ENCODE measurements around the gene FGFR2.

FGFR2 gene

DNA sequence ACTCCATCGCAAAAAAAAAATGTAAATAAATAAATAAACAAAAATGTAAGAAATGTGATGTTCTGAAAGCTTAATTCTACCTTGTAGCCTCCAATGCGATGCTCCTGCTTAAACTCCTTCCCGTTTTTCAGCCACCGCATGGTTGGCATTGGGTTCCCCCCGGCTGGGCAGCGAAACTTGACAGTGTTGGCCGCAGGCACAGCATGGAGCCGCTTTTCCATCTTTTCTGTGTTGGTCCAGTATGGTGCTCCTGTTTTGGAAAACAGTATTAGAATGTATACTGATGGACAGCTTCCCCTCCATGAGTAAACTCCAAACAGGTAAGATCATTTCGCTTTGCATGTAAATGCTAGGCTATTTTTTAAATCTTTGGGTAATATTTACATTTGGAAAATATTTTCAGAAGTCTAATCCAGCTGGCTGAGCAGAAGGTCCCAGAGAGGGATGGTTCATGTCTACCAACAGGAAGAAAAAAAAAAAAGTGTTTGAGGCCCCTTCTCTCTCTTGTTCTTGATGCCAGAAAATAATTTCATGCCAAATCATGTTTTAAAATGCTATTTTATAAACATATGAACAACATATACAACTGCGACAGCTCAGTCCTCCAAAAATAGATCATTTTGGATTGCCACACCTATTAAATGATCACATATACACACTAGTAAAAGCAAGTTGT, 46.9 kb downstream of the FGFR2 start:
- no peak for DNase-seq

- DNase-seq: no peak
Observed at GRCh38 chr10:121544301-121544869, 53.9 kb downstream of the FGFR2 start.

- DNase-seq: no peak
Observed at GRCh38 chr10:121543545-121543944, 54.7 kb downstream of the FGFR2 start.

DNA sequence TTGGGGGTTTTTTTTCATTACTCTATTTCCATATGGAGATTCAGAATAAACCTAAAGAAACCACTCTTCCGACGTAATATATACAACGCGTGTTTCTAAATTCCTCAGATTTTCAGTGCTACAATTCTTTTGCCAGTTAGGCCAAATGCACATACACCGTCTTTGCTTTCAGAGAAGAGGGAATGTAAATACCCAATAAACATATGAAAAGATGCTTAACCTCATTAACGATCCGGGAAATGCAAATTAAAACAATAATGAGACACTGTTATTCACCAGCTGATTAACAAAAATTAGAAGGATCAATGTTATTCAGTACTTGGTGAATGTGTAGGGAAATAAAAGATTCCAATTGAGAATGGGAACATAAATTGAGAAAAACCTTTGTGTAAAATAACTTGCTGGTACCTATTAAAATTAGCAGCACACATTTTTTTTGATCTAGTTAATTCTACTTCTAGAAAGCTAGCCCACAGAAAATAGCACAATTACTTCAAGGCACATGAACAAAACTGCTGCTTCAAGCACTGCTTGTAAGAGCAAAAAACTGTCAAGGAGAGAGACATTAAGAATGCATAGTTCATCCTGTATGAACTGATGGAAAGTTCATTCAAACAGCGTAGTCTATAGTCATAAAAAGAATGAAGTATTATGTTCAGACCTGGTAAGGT, 56.7 kb downstream of the FGFR2 start:
- no peak for DNase-seq

GRCh38 chr10:121540732-121541395, 57.4 kb downstream of the FGFR2 start:
- no peak for DNase-seq

DNA sequence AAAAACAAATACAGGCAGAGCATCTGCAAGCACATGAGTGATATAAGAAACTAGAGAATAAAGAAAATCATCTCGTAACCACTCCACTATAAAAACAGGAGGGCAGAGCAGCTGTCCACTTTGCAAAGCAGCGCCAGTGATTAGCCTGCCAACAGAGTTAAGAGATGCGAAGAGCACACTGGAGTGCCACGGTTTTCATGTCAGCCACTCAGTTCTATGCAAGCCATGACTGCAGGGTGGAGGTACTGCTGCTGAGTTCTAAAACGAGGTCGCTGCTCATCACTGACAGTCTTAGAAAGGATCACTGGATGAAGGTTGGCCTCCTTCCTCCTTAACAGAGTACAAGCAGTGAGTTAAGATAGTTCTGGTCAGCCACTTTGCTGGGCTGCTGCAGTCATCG, 58.5 kb downstream of the FGFR2 start:
- no peak for DNase-seq

GRCh38 chr10:121536310-121536913, 61.8 kb downstream of the FGFR2 start:
- DNase-seq: no peak

- DNase-seq: no peak
Observed at GRCh38 chr10:121535381-121535780, 62.9 kb downstream of the FGFR2 start.

DNA sequence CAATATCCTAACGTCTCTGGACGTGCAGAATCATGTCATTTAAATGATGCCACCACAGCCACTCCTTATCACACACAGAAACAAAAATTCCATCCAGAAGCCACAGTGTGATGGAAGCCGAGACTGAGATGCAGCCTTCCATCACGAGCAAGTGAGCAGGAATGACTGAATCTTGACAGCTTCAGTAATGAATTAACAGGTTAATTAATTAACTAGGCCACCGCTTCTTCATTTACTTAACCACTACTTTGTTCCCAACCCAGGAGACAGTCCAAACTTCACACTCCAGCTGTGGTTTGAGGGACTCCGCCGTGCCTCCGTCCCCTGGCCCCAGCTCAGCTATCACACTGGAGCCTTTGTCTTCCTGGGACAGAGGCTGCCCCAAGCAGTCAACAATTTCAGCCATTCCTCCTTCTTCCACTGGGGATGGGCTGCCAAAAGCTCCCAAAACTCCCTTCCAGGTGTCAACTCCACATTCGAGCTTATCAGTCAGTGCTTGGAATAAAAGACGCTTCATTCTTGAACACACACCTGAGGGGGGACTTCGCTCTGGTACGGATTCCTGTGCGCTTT, 65.9 kb downstream of the FGFR2 start:
- no peak for DNase-seq

- DNase-seq: no peak
Observed at GRCh38 chr10:121531830-121532178, 66.4 kb downstream of the FGFR2 start.

DNA sequence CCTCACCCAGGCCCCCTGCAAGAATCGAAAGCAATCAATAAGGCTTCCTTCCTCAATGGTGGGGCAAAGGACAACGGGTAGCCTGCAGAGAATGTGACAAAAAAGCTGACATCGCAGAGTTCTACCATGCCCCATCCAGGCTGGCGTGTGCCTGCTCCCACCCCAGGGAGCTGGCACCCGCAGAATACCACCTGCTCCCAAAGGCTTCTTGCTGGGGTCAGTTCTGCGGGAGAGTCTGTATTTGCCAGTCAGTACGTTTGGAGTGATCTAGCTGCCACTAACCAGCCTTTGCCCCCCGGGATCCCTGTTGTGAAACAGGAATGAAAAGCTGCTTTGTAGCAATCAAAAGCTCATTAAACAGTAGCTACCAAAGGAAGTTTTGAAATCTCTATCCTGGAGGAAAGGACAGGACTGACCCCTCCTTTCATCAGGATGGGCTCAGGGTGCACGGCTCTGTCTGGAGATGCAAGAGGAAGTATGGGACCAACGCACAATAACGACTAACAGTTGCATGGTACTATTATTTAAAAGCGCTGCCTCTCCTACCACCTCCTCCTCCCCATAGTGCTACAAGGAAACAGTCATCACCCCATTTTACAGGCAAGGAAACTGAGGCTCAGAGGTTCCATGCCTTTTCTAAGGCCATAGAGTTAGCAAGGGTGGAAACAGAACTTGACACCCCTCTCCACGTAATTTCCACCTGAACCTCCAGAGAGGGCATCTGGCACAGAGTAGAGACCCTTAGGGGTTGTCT, 67.0 kb downstream of the FGFR2 start:
- no peak for DNase-seq

- DNase-seq: no peak
Observed at GRCh38 chr10:121530481-121531075, 67.7 kb downstream of the FGFR2 start.

DNA sequence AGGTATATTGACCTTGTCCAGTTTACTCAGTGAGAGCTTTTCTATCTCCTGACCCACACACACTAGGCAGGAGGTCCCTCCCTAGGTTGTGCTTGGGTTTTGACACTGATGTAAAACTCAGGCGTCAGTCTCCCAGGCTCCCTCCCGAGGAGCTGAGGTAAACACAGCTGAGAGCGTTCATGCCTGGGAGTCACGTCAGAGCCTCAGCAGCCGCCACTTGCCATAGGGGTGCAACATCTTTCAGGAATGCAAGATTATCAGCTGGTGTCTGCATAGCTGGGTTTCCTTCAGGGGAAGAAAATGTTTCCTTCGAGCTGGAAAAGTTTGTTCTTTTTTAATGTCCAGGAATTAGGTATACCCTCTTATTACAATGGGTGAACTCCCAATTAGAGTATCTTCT, 70.6 kb downstream of the FGFR2 start:
- no peak for DNase-seq

- DNase-seq: no peak
Observed at GRCh38 chr10:121526801-121527221, 71.4 kb downstream of the FGFR2 start.

- no peak for DNase-seq
Observed at GRCh38 chr10:121526135-121526790, 72.0 kb downstream of the FGFR2 start.

GRCh38 chr10:121525251-121526134, 72.8 kb downstream of the FGFR2 start:
- DNase-seq: no peak

GRCh38 chr10:121524157-121524817, 74.0 kb downstream of the FGFR2 start:
- DNase-seq: no peak

DNA sequence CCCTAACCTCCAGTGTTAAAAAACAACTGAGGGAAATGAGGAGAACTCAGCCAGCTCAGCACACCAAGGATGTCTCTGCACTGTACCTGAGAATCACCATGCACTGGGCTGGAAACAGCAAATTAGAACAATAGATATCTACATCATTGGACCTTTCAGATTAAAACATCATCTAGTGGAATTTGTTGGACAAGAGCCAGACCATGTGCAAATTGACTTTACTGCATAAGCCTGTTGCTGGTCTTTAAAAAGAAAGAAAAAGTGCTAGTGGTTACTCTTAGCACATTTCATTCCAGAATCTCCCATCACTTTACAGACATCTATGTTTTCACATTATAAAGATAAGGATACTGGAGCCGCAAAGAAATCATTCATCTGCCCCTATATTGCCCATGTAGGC, 75.4 kb downstream of the FGFR2 start:
- no peak for DNase-seq

DNA sequence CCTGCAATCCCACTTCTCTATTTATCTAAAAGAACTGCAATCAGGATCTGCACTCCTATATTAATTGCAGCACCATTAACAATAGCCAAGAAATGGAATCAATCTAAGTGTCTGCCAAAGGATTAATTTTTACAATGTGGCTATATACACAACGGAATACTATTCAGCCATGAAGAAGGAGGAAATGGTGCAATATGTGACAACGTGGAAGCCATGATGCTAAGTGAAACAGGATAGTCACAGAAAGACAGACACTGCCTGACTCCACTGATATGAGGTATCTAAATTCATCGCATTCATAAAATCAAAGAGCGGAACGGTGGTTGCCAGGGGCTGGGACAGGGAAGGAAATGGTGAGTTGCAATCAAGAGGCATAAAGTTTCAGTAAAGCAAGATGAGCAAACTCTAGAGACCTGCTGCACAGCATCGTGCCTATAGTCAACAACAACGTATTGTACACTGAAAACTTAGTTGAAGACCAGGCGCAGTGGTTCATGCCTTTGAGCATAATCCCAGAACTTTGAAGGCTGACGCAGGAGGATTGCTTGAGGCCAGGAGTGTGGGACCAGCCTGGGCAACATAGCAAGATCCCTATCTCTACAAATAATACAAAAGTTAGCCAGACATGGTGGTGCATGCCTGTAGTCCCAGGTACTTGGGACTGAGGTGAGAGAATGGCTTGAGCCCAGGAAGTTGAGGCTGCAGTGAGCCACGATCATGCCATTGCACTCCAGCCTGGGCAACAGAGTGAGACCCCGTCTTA, 76.3 kb downstream of the FGFR2 start:
- no peak for DNase-seq
